Muscle layer of duodenum (tissue), 2 donors: ENCODE measurements around the gene MT1HL1.
"Not testable (repeated sequence)": the region's sequence is repeated elsewhere in the genome, so short reads cannot be mapped to it uniquely, and the experiment has no call there.

ENCODE experiments used
- H3K27ac ChIP-seq: one replicate; pipeline ENCODE4 v1.7.0; 2013; ENCODE audit warnings: mild to moderate bottlenecking, low read length
- H3K27me3 ChIP-seq: one replicate; pipeline ENCODE4 v1.7.0; 2013; ENCODE audit warnings: low read depth, mild to moderate bottlenecking, control low read depth, low read length
- H3K36me3 ChIP-seq, 2 donors: one replicate each; pipeline ENCODE4 v1.7.0; 2013; ENCODE audit warnings: low read length in 2 of 2, control low read depth in 1 of 2, mild to moderate bottlenecking in 1 of 2; ENCODE audit not compliant: insufficient read depth in 2 of 2, control insufficient read depth in 1 of 2
- H3K4me1 ChIP-seq, 2 donors: one replicate each; pipeline ENCODE4 v1.7.0; 2013; ENCODE audit warnings: low read length in 2 of 2, mild to moderate bottlenecking in 2 of 2, control low read depth in 1 of 2, moderate library complexity in 1 of 2; ENCODE audit not compliant: insufficient read depth in 2 of 2, control insufficient read depth in 1 of 2
- H3K4me3 ChIP-seq, 2 donors: one replicate each; pipeline ENCODE4 v1.7.0; 2013; ENCODE audit warnings: low read length in 2 of 2, low read depth in 1 of 2, mild to moderate bottlenecking in 1 of 2
- H3K9me3 ChIP-seq, 2 donors: one replicate each; pipeline ENCODE4 v1.7.0; 2013; ENCODE audit warnings: low read length in 2 of 2, control low read depth in 1 of 2, mild to moderate bottlenecking in 1 of 2; ENCODE audit not compliant: control insufficient read depth in 1 of 2
- donor health status: healthy.

MT1HL1 gene

GRCh38 chr1:236978740-236979139, 25.5 kb downstream of the MT1HL1 start:
- no peaks in the 10 kb centered on the region for H3K36me3 ChIP-seq
- no peaks in the 10 kb centered on the region for H3K27me3 ChIP-seq
- no peaks in the 10 kb centered on the region for H3K4me1 ChIP-seq
- no peak overlapping the region for H3K27ac ChIP-seq
- H3K4me3 ChIP-seq, result no peak overlapping the region
- peaks cover 0 to 2% of the 10 kb centered on the region in 2 donors for H3K9me3 ChIP-seq

- H3K4me1 ChIP-seq, result no peaks in the 10 kb centered on the region
- peaks cover 0 to 2% of the 10 kb centered on the region in 2 donors for H3K9me3 ChIP-seq
- no peaks in the 10 kb centered on the region for H3K36me3 ChIP-seq
- no peak overlapping the region for H3K4me3 ChIP-seq
- H3K27ac ChIP-seq, result no peak overlapping the region
- no peaks in the 10 kb centered on the region for H3K27me3 ChIP-seq
Measured at GRCh38 chr1:236975461-236975860, 28.8 kb downstream of the MT1HL1 start.

- not testable (repeated sequence) for H3K27ac ChIP-seq, H3K36me3 ChIP-seq, H3K9me3 ChIP-seq, H3K27me3 ChIP-seq, H3K4me3 ChIP-seq, H3K4me1 ChIP-seq
Measured at GRCh38 chr1:236974025-236974424, 30.2 kb downstream of the MT1HL1 start.

- Histone ChIP-seq H3K4me1 (no peaks in the 10 kb centered on the region), H3K27me3 (no peaks in the 10 kb centered on the region), H3K4me3 (no peak overlapping the region), H3K27ac (no peak overlapping the region), H3K36me3 (no peaks in the 10 kb centered on the region), H3K9me3 (no peaks in the 10 kb centered on the region)
Measured at GRCh38 chr1:236966636-236967035, 37.6 kb downstream of the MT1HL1 start.

- no peaks in the 10 kb centered on the region for H3K9me3 ChIP-seq
- H3K27me3 ChIP-seq, result no peaks in the 10 kb centered on the region
- H3K4me3 ChIP-seq, result no peak overlapping the region
- no peaks in the 10 kb centered on the region for H3K4me1 ChIP-seq
- no peak overlapping the region for H3K27ac ChIP-seq
- H3K36me3 ChIP-seq, result no peaks in the 10 kb centered on the region
Measured at GRCh38 chr1:236963920-236964319, 40.3 kb downstream of the MT1HL1 start.

- Histone ChIP-seq H3K9me3 (no peaks in the 10 kb centered on the region), H3K27me3 (no peaks in the 10 kb centered on the region), H3K27ac (no peak overlapping the region), H3K4me3 (no peak overlapping the region), H3K36me3 (no peaks in the 10 kb centered on the region), H3K4me1 (no peaks in the 10 kb centered on the region)
Measured at GRCh38 chr1:236959112-236959511, 45.1 kb downstream of the MT1HL1 start.

GRCh38 chr1:236957235-236957634, 47.0 kb downstream of the MT1HL1 start:
- H3K27me3 ChIP-seq, result no peaks in the 10 kb centered on the region
- H3K27ac ChIP-seq, result no peak overlapping the region
- no peak overlapping the region for H3K4me3 ChIP-seq
- no peaks in the 10 kb centered on the region for H3K9me3 ChIP-seq
- H3K36me3 ChIP-seq, result no peaks in the 10 kb centered on the region
- peaks cover 0 to 12% of the 10 kb centered on the region in 2 donors for H3K4me1 ChIP-seq
